ENCODE results near the gene EIF3J.
"Not testable (repeated sequence)": the region's sequence is repeated elsewhere in the genome, so short reads cannot be mapped to it uniquely, and the experiment has no call there.

Gene EIF3J

DNA sequence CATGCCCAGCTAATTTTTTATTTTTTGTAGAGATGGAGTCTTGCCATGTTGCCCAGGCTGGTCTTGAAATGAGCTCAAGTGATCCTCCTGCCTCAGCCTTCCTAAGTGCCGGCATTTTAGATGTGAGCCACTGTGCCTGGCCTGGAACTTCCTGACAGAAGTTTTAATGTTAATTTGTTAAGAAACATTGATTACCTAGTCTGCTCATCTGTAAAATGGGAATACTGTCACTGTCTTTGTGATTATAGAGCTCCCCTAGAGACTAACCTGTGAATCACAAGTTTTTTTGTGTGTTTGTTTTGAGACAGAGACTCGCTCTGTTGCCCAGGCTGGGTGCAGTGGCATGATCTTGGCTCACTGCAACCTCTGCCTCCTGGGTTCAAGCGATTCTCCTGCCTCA is 4.3 kb upstream of the EIF3J start:
- H3K27ac ChIP-seq = no peak overlapping the region
- TF ChIP-seq, protein P1, sequence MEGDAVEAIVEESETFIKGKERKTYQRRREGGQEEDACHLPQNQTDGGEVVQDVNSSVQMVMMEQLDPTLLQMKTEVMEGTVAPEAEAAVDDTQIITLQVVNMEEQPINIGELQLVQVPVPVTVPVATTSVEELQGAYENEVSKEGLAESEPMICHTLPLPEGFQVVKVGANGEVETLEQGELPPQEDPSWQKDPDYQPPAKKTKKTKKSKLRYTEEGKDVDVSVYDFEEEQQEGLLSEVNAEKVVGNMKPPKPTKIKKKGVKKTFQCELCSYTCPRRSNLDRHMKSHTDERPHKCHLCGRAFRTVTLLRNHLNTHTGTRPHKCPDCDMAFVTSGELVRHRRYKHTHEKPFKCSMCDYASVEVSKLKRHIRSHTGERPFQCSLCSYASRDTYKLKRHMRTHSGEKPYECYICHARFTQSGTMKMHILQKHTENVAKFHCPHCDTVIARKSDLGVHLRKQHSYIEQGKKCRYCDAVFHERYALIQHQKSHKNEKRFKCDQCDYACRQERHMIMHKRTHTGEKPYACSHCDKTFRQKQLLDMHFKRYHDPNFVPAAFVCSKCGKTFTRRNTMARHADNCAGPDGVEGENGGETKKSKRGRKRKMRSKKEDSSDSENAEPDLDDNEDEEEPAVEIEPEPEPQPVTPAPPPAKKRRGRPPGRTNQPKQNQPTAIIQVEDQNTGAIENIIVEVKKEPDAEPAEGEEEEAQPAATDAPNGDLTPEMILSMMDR (conservative IDR thresholded peaks at IDR 0.05) = no peak

DNA sequence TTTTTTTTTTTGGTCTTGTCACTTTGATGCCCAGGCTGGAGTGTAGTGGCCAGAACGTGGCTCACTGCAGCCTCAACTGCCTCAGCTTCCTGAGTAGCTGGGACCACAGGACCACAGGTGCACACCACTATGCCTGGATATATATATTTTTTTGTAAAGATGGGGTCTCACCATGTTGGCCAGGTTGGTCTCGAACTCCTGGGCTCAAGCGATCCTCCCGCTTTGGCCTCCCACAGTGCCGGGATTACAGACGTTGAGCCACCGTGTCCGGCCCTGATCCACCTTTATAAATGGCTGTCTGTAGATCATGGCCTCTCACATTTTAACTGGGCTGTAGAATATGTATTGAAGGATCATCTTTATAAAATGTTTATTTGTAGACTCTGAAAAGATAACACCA is 1.9 kb upstream of the EIF3J start:
- H3K27ac ChIP-seq = peak overlapping the region; percentile 97
- TF ChIP-seq, protein P1 (conservative IDR thresholded peaks at IDR 0.05) = no peak

DNA sequence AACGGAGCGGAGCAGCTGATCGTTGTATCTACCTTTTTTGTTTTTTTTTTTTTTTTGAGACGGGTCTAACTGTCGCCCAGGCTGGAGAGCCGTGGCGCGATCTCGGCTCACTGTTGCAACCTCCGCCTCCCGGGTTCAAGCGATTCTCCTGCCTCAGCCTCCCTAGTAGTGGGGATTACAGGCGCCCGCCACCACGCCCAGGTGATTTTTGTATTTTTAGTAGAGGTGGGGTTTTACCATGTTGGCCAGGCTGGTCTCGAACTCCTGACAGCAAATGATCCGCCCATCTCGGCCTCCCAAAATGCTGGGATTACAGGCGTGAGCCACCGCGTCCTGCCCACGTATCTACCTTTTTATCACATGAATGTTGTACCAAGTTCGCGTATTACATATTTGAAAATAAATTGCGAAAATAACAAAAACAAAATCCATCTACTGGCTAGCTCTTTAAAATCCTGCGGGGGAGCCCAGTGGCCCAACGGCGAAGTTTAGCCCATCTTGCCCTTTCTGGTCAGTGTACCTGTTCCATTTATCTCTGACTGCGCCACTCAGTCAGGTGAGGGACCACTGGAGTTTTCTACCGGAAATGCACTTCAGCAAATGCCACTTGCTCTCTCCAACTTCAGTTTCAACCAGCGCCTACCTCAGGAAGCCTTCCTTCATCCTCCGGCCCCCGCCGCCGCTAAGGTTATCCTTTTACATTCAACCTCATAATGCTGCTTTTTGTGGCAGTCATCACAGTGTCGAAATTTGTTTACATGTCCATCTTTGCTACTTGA is 1.2 kb upstream of the EIF3J start:
- TF ChIP-seq, protein P1 (conservative IDR thresholded peaks at IDR 0.05) = no peak
- H3K27ac ChIP-seq = peak overlapping the region; percentile 97

GRCh38 chr15:44536302-44536961 is 515 bp upstream of the EIF3J start:
- TF ChIP-seq, protein P1 (conservative IDR thresholded peaks at IDR 0.05) = peak; percentile 50
- H3K27ac ChIP-seq = peak overlapping the region; percentile 97

DNA sequence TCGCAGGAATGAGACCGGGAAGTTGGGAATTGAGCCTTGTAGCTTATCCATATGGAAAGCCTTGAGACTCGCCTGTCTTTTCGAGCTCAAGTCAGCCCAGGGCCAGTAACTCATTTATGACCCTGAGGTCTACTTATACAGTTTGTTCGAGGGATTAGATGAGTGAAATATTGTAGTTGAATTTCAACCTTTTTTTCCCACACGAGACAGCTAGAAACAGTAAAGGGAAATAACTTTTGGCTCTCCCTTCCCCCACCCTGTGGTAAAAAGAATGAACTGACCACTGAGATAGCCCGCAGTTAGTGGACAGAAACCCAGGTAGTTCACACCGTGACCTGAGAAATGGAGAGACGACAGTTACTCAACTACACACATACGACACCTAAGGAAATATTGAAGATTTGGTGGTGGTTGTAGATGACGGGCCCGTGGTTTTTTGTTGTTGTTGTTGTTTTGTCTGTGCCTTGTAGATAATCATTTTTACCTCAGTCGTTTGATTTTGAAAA is 841 bp downstream of the EIF3J start:
- H3K27ac ChIP-seq = peak overlapping the region; percentile 97

GRCh38 chr15:44541282-44541958 is 4.5 kb downstream of the EIF3J start:
- TF ChIP-seq, protein P1 (conservative IDR thresholded peaks at IDR 0.05) = no peak
- H3K27ac ChIP-seq = no peak overlapping the region

More for the DNA sequence above, 841 bp downstream of the EIF3J start:
- TF ChIP-seq, protein P1 (conservative IDR thresholded peaks at IDR 0.05) = no peak

- TF ChIP-seq, protein P1 (conservative IDR thresholded peaks at IDR 0.05) = no peak
- H3K27ac ChIP-seq = no peak overlapping the region
Observed at GRCh38 chr15:44542596-44542995, 5.6 kb downstream of the EIF3J start.

- not testable (repeated sequence) for H3K27ac ChIP-seq
Observed at GRCh38 chr15:44544745-44545144, 7.8 kb downstream of the EIF3J start.
